Peyer's patch (tissue), 4 donors: ENCODE data around the gene PPP1R9B.

Experiments used
- POLR2A ChIP-seq, 2 donors: fragments of 450-650 bp; IDR thresholded peaks; one replicate each; pipeline ENCODE4 v1.5.1; 2017; ENCODE audit warnings: antibody characterized with exemption in 2 of 2, mild to moderate bottlenecking in 2 of 2, moderate library complexity in 2 of 2
- TF ChIP-seq, protein P1 (sequence below), 6 experiments: fragments of 450-650 bp in 4 of 6; fragments of 200-600 bp in 2 of 6; sonication (generic) in 1 of 6; IDR thresholded peaks; one replicate each; pipeline ENCODE4 v1.5.1; 2017 to 2019; ENCODE audit warnings: antibody characterized with exemption in 6 of 6, mild to moderate bottlenecking in 3 of 6, moderate library complexity in 1 of 6

DNA sequence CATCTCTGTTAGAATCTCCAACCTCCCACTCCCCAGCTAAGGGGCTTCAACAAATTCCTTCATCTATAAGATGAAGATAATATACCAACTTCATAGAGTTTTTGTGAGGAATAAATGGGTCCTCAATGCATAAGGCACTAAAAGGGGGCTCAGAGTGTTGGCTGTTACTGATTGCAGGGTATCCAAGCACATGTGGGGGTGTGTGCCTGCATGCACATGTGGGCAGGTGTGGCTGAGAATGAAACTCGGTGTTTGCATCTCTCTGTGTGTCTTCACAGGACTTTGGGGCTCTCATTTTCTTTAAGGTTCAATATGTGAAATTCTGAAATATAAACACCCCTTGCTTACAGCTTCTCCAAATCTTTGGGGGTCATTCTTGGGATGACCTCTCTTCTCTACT lies 4.1 kb upstream of the PPP1R9B start:
- TF ChIP-seq, protein P1, sequence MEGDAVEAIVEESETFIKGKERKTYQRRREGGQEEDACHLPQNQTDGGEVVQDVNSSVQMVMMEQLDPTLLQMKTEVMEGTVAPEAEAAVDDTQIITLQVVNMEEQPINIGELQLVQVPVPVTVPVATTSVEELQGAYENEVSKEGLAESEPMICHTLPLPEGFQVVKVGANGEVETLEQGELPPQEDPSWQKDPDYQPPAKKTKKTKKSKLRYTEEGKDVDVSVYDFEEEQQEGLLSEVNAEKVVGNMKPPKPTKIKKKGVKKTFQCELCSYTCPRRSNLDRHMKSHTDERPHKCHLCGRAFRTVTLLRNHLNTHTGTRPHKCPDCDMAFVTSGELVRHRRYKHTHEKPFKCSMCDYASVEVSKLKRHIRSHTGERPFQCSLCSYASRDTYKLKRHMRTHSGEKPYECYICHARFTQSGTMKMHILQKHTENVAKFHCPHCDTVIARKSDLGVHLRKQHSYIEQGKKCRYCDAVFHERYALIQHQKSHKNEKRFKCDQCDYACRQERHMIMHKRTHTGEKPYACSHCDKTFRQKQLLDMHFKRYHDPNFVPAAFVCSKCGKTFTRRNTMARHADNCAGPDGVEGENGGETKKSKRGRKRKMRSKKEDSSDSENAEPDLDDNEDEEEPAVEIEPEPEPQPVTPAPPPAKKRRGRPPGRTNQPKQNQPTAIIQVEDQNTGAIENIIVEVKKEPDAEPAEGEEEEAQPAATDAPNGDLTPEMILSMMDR (IDR thresholded peaks at IDR 0.05), result no peak
- no peak for TF ChIP-seq POLR2A (IDR thresholded peaks at IDR 0.05)
